Activated T-helper 9 cell treated with anti-CD3 and anti-CD28 coated beads, Interleukin-2, amount 50 U/mL, for 16 hours (primary cell): Measurements from ENCODE around the gene DDAH1.

Experiments
- DNase-seq: peaks from one replicate; pipeline ENCODE4 v3.0.0-alpha.2; 2020; ENCODE audit warnings: low read depth

DDAH1 gene

DNA sequence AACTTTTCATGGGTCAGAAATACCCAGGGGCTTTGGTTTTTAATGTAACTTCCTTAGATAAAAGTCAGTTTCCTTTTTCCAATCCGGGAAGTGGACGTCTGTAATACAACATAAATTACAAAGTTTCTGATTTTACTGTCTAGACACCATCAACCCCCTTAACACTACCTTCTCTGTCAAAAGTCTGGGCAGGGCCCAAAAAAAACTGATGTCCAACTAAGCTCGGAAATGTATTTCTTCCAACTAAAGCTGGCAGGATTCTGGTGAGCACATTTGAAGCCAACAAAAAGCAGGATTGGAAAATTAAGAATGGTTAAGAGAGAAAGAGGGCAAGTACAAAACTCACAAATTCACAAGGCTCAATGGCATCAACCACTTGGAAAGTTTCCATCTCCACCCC is 24.3 kb downstream of the DDAH1 start:
- no peak for DNase-seq

DNA sequence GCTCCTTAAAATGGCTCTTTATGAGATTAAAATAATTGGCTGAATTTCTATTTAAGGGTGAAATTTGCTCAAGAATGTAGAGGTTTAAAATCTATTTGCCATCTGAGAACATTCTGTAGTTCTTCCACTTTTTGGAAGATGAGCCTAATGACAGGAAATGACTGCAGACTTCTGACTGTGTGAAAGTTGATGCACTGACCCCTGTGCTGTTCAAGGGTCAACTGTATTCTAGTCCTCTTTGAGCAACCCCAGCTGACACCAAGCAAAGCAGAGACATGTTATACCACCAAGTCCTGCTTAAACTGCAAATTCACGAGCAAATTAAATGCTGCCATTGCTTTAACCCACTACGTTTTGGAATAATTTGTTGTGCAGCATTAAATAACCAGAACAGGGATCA is 26.6 kb downstream of the DDAH1 start:
- no peak for DNase-seq

DNA sequence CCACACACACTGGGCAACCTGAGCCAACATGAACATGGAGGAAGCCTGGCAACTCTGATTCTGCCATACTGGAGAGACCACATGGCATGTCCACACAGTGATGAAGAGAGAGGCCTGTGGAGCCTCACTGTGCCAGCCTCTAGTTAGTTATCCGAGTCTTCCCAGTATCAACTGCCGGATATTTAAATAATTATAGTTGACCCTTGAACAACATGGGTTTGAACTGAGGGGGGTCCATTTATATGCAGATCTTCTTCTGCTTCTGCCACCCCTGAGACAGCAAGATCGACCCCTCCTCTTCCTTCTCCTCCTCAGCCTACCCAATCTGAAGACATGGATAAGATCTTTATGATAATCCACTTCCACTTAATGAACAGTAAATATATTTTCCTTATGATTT is 27.8 kb downstream of the DDAH1 start:
- no peak for DNase-seq

DNA sequence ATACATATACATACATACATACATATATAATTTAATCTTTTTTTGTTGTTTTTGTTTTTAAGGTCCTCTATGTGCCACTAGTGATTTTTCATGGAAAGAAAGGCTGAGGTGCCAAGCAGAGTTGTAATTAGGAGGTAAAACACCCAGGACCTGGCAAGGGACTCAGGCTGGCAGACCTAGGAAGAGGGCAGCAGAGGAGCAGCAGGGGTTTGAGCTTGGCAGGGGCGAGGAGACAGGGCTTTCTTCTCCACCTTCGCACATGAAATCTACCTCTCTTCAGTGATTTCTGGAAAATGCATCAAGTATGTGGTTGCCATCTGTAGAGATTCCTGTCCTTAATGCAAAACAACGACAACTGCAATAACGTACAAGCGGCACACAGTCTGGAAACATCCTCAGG is 31.9 kb downstream of the DDAH1 start:
- no peak for DNase-seq

DNA sequence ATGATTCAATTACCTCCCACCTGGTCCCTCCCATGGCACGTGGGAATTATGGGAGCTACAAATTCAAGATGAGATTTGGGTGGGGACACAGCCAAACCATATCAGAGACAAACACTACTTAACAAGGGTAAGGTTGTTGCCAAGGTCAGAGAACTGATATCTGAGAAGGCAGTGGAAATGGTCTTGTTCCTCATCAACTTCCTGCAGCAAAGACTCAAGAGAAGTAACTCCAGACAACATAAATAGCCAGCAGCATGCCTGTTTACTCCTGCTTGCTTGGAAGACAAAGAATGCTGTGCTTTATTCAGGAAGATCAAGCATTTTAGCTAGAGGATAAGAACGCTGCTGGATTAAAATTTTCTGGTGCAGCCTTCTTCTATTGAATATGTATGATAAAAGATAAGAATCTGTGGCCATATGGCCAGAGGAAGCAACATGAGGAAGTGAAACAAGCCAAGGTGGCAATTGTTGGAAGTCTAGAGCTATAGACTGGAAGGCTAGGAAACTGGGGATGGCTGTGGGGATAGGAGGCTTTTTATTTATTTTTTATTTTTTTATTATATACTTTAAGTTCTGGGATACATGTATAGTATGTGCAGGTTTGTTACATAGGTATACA is 36.4 kb downstream of the DDAH1 start:
- DNase-seq: no peak

DNA sequence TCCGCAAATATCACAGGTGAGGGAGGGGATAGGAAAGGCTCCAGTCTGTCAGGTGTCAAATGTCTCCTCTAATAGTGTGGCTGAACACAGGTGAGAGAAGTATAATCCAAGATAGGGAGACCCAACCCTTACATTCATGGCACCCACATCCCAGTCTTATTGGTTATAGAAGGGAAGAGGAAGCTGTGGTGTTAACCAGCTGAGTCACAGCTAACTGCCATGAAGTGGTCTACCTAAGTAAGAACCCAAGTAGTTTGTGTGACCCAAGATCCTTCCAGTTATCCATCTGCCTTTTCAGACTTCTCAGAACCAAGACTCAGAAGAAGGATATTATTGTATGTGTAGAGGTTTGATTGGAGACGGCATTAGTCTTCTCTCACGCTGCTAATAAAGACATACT is 37.1 kb downstream of the DDAH1 start:
- no peak for DNase-seq

DNA sequence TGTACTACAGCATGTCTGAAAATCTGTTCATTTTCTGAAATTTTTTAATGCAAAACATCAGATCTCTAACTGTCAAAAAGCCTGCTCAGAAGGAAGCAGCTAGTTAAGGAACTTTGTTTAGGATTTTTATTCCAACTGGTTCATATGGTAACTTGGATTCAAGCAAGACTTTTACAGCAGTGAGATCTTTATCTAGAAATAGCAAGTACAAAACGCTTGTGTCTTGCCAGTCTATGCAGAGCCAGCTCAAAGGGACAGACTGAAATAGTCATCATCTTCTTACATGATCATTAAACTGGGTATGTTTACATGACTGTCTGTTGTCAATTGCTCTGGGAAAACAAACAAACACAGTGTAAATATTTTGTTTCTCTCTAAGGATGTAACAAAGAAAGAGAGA is 37.6 kb downstream of the DDAH1 start:
- DNase-seq: no peak

DNA sequence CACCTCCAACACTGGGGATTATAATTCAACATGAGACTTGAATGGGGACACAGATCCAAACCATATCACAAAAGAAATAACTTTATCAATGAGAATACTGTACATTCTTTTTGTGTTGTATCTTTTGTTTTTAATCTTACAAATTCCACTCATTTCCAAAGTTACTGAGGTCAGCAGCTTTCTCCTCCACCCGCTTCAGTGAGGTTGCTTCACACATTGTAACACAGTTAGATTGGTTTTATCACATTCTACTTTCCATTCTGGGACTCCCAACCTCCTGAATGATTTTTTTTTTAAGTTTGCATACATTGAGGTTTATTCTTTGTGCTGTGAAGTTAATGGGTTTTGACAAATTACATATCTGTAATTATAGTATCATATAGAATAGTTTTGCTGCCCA is 43.8 kb downstream of the DDAH1 start:
- no peak for DNase-seq

DNA sequence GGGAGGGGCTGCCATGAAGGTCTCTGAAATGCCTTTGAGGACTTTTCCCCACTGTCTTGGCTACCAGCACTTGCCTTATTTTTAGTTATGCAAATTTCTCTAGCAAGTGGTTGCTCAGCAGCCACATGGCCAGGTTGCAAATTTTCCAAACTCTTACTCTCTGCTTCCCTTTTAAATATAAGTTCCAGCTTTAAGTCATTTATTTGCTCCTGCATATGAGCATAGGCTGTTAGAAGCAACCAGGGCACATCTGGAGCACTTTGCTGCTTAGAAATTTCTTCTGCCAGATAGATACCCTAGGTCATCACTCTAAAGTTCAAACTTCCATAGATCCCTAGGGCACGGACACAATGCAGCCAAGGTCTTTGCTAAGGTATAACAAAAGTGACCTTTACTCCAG is 44.8 kb downstream of the DDAH1 start:
- no peak for DNase-seq

DNA sequence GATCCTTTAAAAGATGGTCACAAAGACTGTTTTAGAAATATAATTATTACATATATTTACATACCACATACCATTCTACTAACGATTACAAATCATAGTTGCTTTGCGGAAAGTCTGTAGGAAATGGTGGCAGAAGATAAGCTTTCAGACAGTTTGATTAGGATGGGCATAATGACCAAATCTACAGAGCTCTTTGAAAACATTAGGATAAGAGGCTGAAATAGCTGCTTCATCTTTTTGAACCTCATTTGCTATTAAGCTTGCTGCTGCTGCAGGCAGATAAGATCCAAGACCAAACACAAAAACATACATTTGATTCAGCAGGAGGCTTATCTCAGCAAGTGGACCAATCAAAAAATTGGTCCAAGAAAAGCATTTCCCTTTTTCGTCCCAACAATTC is 47.1 kb downstream of the DDAH1 start:
- DNase-seq: no peak

DNA sequence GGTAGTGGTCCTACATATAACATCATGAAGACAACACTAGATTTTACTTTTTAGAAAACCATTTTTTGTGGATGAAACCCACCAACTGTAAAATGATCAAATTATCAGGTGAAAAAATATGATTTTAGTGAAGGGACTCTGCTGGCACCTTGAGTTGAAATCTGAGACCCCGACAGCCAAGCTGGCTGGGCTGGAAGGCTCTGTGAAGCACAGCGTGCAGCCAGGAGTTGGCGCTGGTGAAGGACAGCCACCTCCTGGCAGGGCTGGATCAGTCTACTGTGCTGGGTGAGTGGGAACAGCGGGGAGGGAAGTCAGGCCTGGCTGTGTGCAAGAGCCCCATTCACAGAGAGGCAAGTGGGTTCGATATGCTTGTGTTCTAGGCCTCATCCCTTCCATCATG is 47.9 kb downstream of the DDAH1 start:
- no peak for DNase-seq

DNA sequence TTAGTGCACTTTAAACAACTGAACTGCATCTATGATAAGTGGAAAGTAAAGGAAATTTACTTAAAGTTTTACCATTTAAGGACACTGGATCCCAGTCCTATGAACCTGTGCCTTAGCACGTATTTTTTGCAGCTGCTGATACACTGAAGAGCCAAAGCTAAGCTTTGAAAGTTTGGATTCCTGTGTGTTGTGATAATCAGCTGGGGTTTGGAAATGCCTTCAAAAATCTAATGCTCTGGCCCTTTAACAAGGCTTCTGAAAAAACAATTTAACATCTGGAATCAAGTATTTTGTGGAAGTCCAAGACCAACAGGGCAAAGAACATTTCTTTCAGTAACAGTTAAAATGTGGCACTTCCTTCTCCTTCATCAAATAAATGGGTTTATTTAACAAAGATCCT is 51.8 kb downstream of the DDAH1 start:
- DNase-seq: no peak

DNA sequence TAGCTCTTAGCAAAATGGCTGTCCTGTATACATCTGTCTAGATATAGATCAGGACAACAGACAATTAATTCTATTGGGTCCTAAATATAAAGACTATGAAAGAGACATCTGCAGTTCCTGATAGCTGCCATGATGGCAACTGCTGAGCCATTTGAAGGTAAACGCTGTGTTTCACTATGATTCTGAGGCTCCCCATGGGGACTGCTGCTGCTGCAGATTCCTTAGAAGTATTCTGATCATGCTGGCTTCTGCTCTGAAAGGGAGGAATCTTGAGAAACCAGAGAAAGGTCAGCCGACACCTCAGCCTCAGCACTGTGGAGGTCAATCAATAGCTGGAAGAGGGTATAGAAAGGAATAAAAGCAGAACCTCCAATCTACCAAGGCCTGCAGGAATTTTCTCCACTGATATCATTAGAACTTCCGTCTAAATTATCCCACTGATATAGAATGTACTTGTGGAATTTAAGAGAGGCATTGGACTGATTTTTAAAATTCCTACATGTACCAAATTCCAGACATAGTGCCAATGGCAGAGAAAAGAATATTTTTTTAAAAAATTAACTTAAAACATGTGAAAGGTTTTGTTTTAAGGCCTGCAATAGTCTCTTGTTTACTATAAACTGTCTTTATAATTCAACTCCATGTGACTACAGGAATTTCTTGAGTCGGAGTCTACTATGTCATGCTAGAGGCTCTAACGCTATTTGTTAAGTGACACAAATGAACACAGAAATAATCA is 53.2 kb downstream of the DDAH1 start:
- no peak for DNase-seq

DNA sequence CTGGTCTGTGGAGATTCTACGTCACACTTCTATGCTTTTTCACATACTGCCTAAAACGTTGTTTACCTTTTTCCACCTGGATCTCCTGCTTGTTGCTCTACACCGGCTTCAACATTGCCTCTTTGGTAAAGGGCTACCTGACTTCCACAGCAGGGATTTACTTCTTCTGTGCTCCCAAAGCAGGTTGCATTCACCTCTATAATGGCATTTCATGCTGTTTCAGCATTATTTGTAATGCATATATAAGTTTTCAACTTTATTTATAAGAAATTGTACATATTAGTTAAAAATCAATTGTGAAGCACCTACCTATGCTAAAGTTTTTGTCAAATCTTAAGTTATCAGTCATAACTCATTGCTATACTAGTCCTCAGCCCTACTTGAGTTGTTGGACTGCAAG is 55.4 kb downstream of the DDAH1 start:
- DNase-seq: no peak

DNA sequence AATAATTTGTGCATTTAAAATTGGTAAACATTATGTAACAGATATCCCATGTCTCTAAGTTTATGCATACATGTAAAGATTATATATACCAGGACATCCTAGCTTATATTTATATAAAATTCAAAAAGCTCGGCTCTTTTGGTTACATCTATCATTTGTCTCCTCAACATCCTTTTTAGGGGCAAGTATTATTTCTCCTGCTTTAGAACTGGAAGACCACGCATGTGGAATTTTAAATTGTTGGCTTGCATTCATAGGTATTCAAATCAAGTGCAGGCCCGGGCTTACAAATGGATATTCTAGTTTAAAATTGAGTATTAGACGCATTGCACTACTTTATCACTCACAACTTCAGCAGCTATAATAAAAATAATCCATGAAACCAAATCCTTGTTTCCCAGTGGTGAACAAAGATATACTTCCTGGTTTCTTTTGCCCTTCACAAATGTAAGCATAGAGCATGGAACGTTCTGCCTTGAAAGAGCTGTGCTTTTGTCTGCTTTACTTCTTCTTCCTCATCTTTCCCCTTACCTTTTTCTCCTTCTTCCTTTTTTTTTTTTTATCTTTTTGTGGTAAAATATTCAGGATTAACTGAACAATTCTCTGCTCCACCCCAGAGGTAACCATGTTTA is 57.1 kb downstream of the DDAH1 start:
- no peak for DNase-seq

DNA sequence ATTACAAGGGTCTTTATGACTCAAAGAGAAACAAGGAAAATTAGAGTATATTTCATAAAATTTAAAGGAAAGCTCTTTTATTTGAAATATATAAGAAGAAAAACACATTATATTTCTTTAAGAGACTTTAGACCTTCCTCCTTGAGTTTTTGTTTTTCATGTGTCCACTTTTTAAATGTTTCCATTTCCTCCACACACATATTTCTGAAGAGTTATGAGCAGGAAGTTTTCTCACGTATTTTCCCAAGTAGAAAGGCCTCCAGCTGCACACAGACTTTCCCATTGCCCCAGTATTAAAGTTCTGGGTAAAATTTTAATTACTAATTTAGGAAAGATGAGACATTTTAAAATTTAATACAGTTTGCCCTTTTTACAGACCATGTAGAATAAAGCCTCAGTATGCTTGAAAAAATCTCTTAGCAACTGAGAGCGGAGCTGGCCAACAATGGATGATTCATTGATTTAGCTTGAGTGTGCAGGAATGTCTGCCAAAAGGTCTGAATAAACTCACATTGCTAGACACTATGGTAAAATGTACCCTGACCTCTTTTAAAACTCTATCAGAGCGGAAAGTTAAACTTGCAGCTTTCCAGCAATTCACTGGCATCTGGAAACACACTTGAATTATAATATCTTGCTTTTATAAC is 57.9 kb downstream of the DDAH1 start:
- no peak for DNase-seq

DNA sequence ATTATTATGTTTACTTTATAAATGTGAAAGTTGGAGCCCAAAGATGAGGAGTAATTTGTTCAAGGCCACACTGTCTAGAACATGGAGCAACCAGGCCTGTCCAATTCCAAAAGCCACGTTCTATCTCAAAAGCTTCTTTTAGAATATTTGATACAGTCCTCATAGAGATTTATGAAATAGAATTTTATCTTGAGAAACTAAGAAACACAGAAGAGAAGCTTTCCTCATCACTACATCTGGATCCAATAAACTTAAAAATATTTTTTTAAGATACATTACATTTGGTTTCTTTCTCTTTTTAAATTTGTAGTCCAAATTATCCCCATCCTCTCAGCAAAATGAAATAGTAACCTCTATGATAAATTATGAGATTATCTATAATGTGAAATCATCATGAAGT is 58.9 kb downstream of the DDAH1 start:
- DNase-seq: no peak

DNA sequence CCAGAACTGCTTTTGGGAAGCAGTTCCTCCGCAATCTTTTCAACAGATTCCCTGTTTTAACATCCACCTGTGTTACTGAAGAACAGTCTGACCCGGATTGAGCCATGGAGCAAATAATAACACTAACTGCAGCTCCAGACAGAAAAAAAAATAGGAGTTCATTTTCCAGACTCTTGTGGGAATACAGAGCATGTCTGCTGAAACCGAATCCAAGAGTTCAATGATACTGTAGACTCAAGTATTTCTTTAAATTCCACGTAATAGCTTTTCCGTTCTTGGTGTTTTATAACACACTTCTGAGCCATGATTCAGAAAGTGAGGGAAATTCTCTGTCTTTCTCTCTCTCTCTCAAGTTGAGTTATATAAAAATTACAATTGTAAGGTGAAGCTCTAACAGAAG is 60.6 kb downstream of the DDAH1 start:
- DNase-seq: no peak

DNA sequence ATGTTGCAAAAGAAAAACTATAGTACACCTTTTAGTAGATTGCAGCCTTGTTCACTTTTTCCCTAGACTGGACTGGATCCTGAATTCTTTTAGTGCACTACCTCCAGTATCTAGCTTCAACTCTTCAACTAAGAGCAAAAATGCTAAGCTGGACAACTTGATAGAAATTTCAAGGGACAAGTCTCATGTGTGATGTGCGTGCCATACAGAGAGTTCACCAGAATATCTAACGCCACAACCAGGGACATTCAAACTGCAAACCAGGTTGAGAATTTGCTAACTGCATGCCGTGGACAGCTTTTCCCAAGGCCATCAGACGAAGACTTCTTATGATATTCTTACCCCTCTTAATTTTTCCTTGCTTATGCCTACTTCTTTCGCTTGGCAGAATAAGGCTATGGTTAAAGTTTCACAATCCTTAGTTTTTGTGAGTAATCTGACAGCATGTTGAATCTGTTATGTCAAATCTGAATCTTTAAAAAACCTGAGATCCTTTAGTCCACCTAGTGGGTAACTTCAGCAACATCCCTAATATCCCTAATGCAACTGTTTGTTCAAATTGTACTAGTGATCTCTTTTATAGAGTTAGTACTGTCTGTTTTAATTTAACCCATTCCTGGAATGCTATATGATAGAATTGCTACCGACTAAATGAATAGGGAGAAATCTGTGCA is 66.4 kb downstream of the DDAH1 start:
- no peak for DNase-seq

DNA sequence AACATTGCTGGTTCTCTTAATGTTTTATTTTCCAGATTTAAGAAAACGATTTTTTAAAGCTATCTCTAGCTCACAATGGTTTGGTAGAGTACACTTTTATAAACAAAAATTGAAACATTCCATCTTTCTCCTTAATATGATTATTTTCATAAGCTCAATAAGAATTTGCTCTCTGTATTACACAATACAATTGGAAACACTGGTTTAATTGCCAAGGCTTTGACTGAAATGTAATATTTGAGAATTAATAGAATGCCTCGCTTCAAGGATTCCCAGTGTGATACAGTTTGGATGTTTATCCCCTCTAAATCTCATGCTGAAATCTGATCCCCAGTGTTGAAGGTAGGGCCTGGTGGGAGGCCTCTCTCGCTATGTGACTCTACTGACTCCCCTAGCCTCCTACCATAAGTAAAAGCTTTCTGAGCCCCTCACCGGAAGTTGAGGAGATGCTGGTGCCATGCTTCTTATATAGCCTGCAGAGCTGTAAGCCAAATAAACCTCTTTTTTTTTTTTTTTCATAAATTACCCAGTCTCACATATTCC is 67.4 kb downstream of the DDAH1 start:
- no peak for DNase-seq

DNA sequence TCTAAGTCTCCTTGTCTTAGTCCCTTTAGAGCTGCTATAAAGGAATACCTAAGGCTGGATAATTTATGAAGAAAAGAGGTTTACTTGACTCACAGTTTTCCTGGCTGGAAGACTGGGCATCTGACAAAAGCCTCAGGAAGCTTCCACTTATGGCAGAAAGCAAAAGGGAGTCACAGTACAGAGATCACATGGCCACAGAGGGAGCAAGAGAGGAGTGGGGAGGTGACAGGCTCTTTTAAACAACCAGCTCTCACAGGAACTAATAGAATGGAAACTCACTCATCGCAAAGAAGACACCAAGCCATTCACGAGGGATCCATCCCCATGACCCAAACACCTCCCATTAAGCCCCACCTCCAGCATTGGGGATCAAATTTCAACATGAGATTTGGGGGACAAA is 68.8 kb downstream of the DDAH1 start:
- no peak for DNase-seq

DNA sequence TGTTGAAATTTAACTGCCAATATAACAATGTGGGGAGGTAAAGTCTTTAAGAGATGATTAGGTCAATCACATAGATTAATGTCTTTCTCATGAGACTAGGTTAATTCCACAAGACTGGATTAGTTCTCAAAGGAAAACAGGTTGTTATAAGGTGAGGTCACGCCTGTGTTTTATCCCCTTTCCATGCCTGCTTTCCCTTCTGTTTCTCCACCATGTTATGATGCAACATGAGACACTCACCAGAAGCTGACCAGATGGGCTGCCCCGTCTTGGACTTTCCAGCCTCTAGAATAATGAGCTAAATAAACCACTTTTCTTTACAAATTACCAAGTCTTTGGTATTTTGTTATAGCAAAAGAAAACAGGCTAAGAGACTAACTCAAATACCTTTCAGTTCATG is 70.8 kb downstream of the DDAH1 start:
- DNase-seq: no peak
